Thyroid gland (tissue), 4 donors: Measurements from ENCODE around the gene RIPK4.

Experiments
- POLR2A ChIP-seq, 2 donors: fragments of 450-650 bp; IDR thresholded peaks; one replicate each; pipeline ENCODE4 v1.6.1; 2017; ENCODE audit warnings: antibody characterized with exemption in 2 of 2, mild to moderate bottlenecking in 2 of 2, moderate library complexity in 1 of 2
- TF ChIP-seq, protein P1 (sequence below), 6 experiments: fragments of 200-600 bp in 3 of 6; fragments of 450-650 bp in 3 of 6; sonication (generic) in 3 of 6; IDR thresholded peaks; one replicate each; pipeline ENCODE4 v1.5.1; 2016 to 2019; ENCODE audit warnings: antibody characterized with exemption in 6 of 6, mild to moderate bottlenecking in 2 of 6, inconsistent platforms in 1 of 6, moderate library complexity in 1 of 6

DNA sequence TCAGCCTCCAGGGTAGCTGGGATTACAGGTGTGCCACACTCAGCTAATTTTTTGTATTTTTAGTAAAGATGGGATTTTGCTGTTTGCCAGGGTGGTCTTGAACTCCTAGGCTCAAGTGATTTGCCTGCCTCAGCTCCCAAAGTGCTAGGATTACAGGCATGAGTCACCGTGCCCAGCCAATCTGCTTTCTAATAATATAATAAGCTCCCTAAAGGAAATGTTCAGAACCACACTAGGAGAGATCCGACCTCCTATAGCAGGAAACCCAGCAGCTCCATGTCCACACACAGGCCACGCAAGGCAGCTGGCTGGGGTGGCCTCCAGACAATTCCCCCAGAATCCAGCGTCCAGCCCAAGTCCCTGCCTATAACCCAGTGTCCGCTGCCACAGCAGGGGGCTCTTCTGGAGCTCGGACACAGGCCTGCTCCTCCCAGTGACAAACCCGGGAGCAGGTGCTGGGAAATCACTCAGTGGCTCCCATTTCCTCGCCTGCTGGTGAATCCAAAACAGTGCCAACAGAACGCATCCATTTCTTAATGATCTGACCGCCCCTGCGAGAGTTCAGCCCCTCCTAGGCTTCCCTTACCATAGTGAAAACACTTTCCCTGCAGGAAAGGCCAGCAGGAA is 7.5 kb downstream of the RIPK4 start:
- TF ChIP-seq, protein P1, sequence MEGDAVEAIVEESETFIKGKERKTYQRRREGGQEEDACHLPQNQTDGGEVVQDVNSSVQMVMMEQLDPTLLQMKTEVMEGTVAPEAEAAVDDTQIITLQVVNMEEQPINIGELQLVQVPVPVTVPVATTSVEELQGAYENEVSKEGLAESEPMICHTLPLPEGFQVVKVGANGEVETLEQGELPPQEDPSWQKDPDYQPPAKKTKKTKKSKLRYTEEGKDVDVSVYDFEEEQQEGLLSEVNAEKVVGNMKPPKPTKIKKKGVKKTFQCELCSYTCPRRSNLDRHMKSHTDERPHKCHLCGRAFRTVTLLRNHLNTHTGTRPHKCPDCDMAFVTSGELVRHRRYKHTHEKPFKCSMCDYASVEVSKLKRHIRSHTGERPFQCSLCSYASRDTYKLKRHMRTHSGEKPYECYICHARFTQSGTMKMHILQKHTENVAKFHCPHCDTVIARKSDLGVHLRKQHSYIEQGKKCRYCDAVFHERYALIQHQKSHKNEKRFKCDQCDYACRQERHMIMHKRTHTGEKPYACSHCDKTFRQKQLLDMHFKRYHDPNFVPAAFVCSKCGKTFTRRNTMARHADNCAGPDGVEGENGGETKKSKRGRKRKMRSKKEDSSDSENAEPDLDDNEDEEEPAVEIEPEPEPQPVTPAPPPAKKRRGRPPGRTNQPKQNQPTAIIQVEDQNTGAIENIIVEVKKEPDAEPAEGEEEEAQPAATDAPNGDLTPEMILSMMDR (IDR thresholded peaks at IDR 0.05), result no peak
- TF ChIP-seq POLR2A (IDR thresholded peaks at IDR 0.05), result no peak
